GM18873 (cell line): ENCODE results near the gene NRIP3.
"Not testable (repeated sequence)": the region's sequence is repeated elsewhere in the genome, so short reads cannot be mapped to it uniquely, and the experiment has no call there.

Experiments
- ATAC-seq: cut with Tn5 transposase; IDR thresholded peaks from one replicate; pipeline ENCODE4 v1.9.1; 2021; ENCODE audit warnings: mild to moderate bottlenecking, moderate library complexity, moderate number of reproducible peaks; ENCODE audit not compliant: unreplicated experiment, low FRiP score

The NRIP3 gene

GRCh38 chr11:8979365-8979764 is 24.4 kb downstream of the NRIP3 start:
- not testable (repeated sequence) for ATAC-seq

- no peak for ATAC-seq
These were observed 30.7 kb downstream of the NRIP3 start for GRCh38 chr11:8973121-8973520.

GRCh38 chr11:8971924-8972316 is 31.9 kb downstream of the NRIP3 start:
- no peak for ATAC-seq

- no peak for ATAC-seq
These were observed 32.4 kb downstream of the NRIP3 start for GRCh38 chr11:8971196-8971923.

- ATAC-seq, result no peak
These were observed 36.6 kb downstream of the NRIP3 start for GRCh38 chr11:8967184-8967583.

GRCh38 chr11:8964324-8965320 is 39.2 kb downstream of the NRIP3 start, which contains the start of gene TMEM9B:
Gene TMEM9B (minus strand): TSS chr11:8964442. CDS start chr11:8964313, 129 bp downstream.
- peak; percentile 62 for ATAC-seq

- peak; percentile 52 for ATAC-seq
These were observed 40.1 kb downstream of the NRIP3 start for GRCh38 chr11:8963569-8964323.

- ATAC-seq, result no peak
These were observed 41.0 kb downstream of the NRIP3 start for GRCh38 chr11:8962841-8963240.

GRCh38 chr11:8961401-8961800 is 42.4 kb downstream of the NRIP3 start:
- no peak for ATAC-seq

GRCh38 chr11:8959546-8960166 is 44.1 kb downstream of the NRIP3 start:
- ATAC-seq, result peak; percentile 45

GRCh38 chr11:8956860-8957259 is 46.9 kb downstream of the NRIP3 start:
- no peak for ATAC-seq

GRCh38 chr11:8948886-8949285 is 54.9 kb downstream of the NRIP3 start:
- ATAC-seq, result no peak

- ATAC-seq, result no peak
These were observed 56.4 kb downstream of the NRIP3 start for GRCh38 chr11:8947230-8947943.

GRCh38 chr11:8942518-8943066 is 61.2 kb downstream of the NRIP3 start, which contains the start of gene ASCL3:
Gene ASCL3 (minus strand): TSS chr11:8943016. CDS start chr11:8938161, 4,855 bp downstream.
- ATAC-seq, result no peak

GRCh38 chr11:8941341-8942103 is 62.3 kb downstream of the NRIP3 start:
- no peak for ATAC-seq

- ATAC-seq, result no peak
These were observed 66.1 kb downstream of the NRIP3 start for GRCh38 chr11:8937659-8938058.

GRCh38 chr11:8937159-8937558 is 66.6 kb downstream of the NRIP3 start:
- ATAC-seq, result no peak

GRCh38 chr11:8935789-8936188 is 68.0 kb downstream of the NRIP3 start:
- ATAC-seq, result not testable (repeated sequence)
